HG02642 (cell line): ENCODE measurements around the gene AVL9.
"Not testable (repeated sequence)": the region's sequence is repeated elsewhere in the genome, so short reads cannot be mapped to it uniquely, and the experiment has no call there.

Source experiments
- ATAC-seq: cut with Tn5 transposase; IDR thresholded peaks from one replicate; pipeline ENCODE4 v1.9.1; 2021; ENCODE audit warnings: mild to moderate bottlenecking; ENCODE audit not compliant: unreplicated experiment, poor library complexity

The AVL9 gene

GRCh38 chr7:32633446-32633845 is 138.2 kb downstream of the AVL9 start:
- not testable (repeated sequence) for ATAC-seq

GRCh38 chr7:32634798-32635393 is 139.6 kb downstream of the AVL9 start:
- not testable (repeated sequence) for ATAC-seq

GRCh38 chr7:32636725-32637462 is 141.6 kb downstream of the AVL9 start:
- not testable (repeated sequence) for ATAC-seq

- ATAC-seq = not testable (repeated sequence)
Observed at GRCh38 chr7:32637611-32638010, 142.3 kb downstream of the AVL9 start.
